Stimulated activated CD8-positive, alpha-beta memory T cell treated with anti-CD3 and anti-CD28 coated beads, Interleukin-15, amount 100 ng/mL, for 4 hours (primary cell): ENCODE results near the gene FEN1.

ENCODE experiments used
- DNase-seq, 2 donors: peaks; one replicate each; pipeline ENCODE4 v3.0.0-alpha.2; 2020; ENCODE audit warnings: low read depth in 2 of 2

Gene FEN1

GRCh38 chr11:61841636-61842527 lies 49.2 kb downstream of the FEN1 start:
- no peak for DNase-seq

GRCh38 chr11:61842528-61842820 lies 49.8 kb downstream of the FEN1 start:
- no peak for DNase-seq

- DNase-seq = no peak
These were observed 52.3 kb downstream of the FEN1 start for GRCh38 chr11:61844909-61845565.

GRCh38 chr11:61846362-61847020 lies 53.8 kb downstream of the FEN1 start:
- no peak for DNase-seq
